Effector CD4-positive, alpha-beta T cell (primary cell): ENCODE results near the gene SYCE1L.
A peak's percentile ranks its signal among the peaks of the same experiment; 100 is the strongest.
"Not testable (repeated sequence)": the region's sequence is repeated elsewhere in the genome, so short reads cannot be mapped to it uniquely, and the experiment has no call there.

Experiments
- DNase-seq: peaks from one replicate; pipeline ENCODE4 v3.0.0-alpha.2; 2020

The SYCE1L gene

DNA sequence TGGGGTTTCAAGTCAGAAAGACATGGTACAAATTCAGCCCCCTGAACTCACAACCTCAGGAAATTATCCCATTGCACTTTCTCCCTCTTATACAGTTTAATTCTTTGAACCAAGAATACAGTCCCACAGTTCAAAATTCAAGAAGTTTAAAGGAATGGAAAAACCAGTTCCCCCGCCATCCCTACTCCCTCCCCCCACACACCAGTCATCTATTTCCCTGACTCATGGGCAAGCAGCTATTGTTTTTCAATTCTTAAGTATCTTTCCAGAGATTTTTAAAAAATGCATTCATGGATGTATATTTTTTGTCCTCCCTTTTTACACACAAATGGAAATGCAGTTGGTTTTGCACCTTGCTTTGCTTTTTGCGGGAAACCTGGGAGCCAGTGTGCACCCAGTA lies 7.3 kb downstream of the SYCE1L start:
- no peak for DNase-seq

DNA sequence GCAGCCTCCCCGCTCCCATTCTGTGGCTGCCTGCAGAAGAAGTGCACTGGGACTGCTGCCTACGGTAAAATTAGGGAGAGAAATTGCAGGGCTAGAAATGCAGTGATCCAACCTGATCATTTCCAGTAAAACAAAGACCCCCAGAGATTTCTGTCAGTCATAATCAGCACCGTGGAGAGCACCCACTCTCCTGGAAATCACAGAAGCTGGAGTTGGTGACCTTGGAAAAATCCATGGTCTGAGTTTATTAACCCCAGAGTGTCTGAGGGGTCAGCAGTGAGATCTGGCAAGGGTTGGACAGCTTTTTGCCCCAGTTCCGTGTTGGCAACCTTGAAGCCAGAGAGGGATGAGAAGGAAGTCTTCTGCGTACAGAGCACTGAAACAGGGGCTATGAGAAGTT lies 7.8 kb downstream of the SYCE1L start:
- DNase-seq, result no peak

- DNase-seq, result no peak
Measured at GRCh38 chr16:77208382-77208781, 9.2 kb downstream of the SYCE1L start.

- DNase-seq, result peak; percentile 71
Measured at GRCh38 chr16:77211880-77212740, 12.9 kb downstream of the SYCE1L start.

- peak; percentile 59 for DNase-seq
Measured at GRCh38 chr16:77212741-77213541, 13.7 kb downstream of the SYCE1L start.

- no peak for DNase-seq
Measured at GRCh38 chr16:77213542-77214106, 14.4 kb downstream of the SYCE1L start.

GRCh38 chr16:77214411-77215138 lies 15.4 kb downstream of the SYCE1L start:
- no peak for DNase-seq

GRCh38 chr16:77219437-77219836 lies 20.2 kb downstream of the SYCE1L start:
- no peak for DNase-seq

DNA sequence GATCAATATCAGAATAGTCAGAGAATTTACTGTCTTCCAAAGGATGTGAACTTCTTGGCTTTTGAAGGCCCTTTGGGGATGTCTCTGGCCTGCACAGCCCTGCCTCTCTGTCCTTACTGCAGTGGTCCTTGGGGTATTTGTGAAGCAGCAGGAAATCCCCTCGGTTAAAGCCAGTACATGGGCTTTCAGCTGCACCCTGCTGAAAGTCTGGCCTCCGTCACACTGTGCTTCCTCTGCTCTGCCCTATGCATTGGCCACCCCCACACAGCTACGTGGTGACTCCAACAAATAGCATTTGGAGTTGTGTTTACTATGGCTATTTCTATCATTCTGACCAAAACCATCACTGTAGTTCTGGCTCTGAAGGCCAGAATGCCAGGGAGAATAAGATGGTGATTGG lies 21.2 kb downstream of the SYCE1L start:
- no peak for DNase-seq

GRCh38 chr16:77221482-77221881 lies 22.3 kb downstream of the SYCE1L start:
- no peak for DNase-seq

DNA sequence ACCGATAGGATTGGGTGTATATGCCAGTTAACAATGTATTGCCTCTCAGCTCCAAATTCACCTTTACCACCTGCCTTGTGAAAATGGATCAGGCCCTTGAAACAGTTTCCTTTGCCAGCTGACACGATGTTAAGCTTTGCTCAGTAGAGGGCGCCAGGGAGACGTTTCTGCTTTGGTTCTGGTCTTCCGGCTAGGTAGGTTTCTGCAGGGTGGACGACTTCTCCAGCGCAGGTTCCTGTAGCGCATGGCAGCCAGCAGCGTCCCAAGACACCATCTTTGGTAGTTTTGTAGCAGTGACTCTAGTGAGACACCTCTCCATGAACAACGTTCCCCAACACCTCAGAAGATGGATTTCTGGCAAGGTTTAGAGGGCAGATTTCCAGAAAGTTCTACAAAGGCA lies 24.0 kb downstream of the SYCE1L start:
- no peak for DNase-seq

DNA sequence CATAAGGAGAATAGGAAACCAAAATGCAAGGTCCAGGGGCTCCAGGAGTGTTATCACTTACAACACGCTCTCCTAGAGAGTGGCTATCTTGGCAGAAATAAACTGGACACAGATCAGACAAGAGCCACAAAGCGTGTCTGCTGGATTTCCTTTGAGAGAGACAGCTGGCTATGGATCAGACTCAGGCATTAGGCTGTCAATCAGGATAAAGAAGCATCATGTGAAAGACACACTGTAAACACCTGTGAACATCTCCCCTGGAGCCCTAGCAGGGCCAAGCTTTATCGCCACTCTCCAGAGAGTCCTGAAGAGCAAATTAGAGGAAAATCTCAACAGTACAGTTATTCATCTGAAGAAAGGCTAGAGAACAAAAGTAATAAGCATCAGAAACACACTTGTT lies 26.0 kb downstream of the SYCE1L start:
- DNase-seq, result no peak

DNA sequence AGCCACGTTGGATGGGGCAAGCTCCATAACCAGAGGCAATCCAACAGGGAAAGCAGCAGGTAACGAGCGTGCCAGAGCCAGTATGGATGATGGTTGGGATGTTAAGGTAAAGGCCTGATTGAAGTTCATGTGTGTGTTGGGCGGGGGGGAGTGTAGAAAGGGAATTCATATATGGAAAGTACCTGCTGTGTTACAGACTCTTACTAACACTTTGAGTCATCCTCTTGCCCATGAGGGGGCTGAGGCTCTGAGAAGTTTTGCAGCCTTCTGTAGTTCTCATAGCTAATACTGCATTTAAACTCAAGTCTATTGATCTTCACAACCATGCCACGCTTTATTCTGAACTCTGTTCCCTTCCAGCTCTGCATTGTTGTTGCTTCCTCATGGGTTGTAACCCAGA lies 28.5 kb downstream of the SYCE1L start:
- no peak for DNase-seq

DNA sequence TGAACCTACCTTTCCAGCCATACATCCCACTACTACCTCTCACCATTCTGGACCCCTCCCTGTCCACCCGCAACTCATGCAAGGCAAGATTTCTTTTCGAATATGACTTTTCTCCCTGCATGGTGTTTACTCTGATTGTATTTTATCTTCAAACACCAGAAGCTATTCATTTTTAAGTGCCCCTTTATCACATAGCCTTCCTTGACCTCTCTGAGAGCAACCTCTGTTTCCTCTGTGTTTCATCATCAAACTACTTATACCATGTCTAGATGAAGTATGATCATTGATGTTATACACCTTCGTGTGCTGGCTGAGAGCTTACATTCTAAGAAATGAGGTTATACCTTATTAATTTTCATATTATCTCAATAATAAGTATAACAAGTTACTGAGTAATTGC lies 31.8 kb downstream of the SYCE1L start:
- no peak for DNase-seq

DNA sequence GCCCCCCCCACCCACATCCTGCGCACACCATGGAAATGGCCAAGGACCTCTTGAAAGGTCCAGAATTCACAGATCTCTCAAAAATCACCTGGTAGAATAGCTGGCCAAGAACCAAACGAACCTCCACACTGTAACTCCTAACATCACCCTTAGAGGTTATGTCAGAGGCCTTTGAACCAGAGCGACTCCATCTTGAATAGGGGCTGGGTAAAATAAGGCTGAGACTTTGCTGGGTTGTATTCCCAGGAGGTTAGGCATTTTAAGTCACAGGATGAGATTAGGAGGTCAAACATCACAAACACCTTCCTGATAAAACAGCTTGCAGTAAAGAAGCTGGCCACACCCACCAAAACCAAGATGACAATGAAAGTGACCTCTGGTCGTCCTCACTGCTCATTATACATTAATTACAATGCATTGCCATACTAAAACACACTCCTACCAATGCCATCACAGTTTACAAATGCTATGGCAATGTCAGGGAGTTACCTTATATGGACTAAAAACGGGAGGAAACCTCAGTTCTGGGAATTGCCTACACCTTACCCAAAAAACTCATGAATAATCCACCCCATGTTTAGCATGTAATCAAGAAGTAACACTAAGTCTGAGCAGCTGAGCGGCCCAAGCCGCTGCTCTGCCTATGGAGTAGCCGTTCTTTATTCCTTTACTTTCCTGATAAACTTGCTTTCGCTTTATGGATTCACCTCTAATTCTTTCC lies 34.8 kb downstream of the SYCE1L start:
- no peak for DNase-seq

GRCh38 chr16:77234611-77235010 lies 35.4 kb downstream of the SYCE1L start:
- no peak for DNase-seq

- peak; percentile 82 for DNase-seq
Measured at GRCh38 chr16:77236063-77236511, 36.9 kb downstream of the SYCE1L start.

DNA sequence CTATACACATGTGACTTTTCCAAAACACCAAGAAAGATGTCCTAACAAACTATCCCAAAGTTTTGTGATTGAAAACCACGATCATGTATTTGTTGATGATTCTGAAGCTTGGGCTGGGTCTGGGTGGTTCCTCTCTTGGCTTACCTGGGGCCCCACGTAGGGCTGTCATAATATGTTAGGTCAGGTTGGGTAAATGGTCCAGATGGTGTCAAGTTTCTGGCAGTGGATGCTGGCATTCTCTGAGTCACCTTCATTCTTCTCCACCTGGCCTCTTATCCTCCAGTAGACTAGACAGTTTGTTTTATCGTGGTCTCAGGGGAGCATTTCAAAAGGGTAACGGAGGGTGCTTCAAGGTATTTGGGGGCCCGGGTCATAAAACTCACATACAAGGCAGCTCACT lies 39.4 kb downstream of the SYCE1L start:
- DNase-seq, result no peak

DNA sequence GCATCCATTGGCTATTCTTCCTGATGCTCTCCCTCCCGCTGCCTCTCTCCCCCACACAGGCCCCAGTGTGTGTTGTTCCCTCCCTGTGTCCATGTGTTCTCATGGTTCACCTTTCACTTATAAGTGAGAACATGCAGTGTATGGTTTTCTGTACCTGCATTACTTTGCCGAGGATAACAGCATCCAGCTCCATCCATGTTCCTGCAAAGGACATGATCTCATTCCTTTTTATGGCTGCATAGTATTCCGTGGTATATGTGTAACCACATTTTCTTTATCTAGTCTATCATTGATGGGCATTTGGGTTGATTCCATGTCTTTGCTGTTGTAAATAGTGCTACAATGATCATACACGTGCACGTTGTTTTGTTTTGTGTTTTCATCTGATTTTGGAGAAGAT lies 43.3 kb downstream of the SYCE1L start:
- not testable (repeated sequence) for DNase-seq

- DNase-seq, result no peak
Measured at GRCh38 chr16:77246150-77246549, 46.9 kb downstream of the SYCE1L start.

- DNase-seq, result no peak
Measured at GRCh38 chr16:77250400-77250799, 51.2 kb downstream of the SYCE1L start.
